Heart left ventricle (tissue), 16 donors: Measurements from ENCODE around the gene LRRC10B. TPM values are rescaled to one million over a fixed set of nuclear protein-coding genes. Genes with fewer than 3 reads are reported as not detected.

Source experiments
- ATAC-seq, 4 donors: fragments of 200-7000 bp; cut with Tn5 transposase; one replicate each; pipeline ENCODE4 v1.9.1; 2020 to 2022; ENCODE audit warnings: moderate library complexity in 4 of 4, mild to moderate bottlenecking in 3 of 4, moderate number of reproducible peaks in 1 of 4
- DNase-seq, 5 donors: peaks; one replicate each; pipeline ENCODE4 v3.0.0-alpha.2; 2020
- H3K27ac ChIP-seq, 12 donors: fragments of 200-600 bp; sonication (generic) in 4 of 12; one replicate each; pipeline versions ENCODE4 v1.5.0 to v1.8.0; 2016 to 2022; ENCODE audit warnings: mild to moderate bottlenecking in 2 of 12
- H3K27me3 ChIP-seq, 9 donors: fragments of 200-600 bp; sonication (generic) in 2 of 9; one replicate each; pipeline versions ENCODE4 v1.5.1 to v1.8.0; 2016 to 2022; ENCODE audit warnings: mild to moderate bottlenecking in 3 of 9
- H3K36me3 ChIP-seq, 9 donors: fragments of 200-600 bp; sonication (generic) in 2 of 9; one replicate each; pipeline versions ENCODE4 v1.5.0 to v1.8.0; 2018 to 2022; ENCODE audit warnings: mild to moderate bottlenecking in 2 of 9
- H3K4me1 ChIP-seq, 12 donors: fragments of 200-600 bp; sonication (generic) in 4 of 12; one replicate each; pipeline versions ENCODE4 v1.5.0 to v1.8.0; 2016 to 2022; ENCODE audit warnings: mild to moderate bottlenecking in 3 of 12
- H3K4me3 ChIP-seq, 12 donors: fragments of 200-600 bp; sonication (generic) in 4 of 12; one replicate each; pipeline versions ENCODE4 v1.5.0 to v1.8.0; 2017 to 2022; ENCODE audit warnings: mild to moderate bottlenecking in 9 of 12, moderate library complexity in 4 of 12
- H3K9me3 ChIP-seq, 12 donors: fragments of 200-600 bp; sonication (generic) in 4 of 12; one replicate each; pipeline versions ENCODE4 v1.5.0 to v1.8.0; 2016 to 2022; ENCODE audit warnings: mild to moderate bottlenecking in 1 of 12
- POLR2A ChIP-seq, 2 donors: fragments of 450-650 bp; IDR thresholded peaks; one replicate each; pipeline ENCODE4 v1.6.1; 2017; ENCODE audit warnings: antibody characterized with exemption in 2 of 2, mild to moderate bottlenecking in 2 of 2, moderate library complexity in 2 of 2
- WGBS, 4 donors: extraction: QIAGEN DNeasy Blood & Tissue Kit in 2 of 4; methylation state at CpG; one replicate each; pipeline versions ENCODE4 v1.1.5 to v1.1.7; 2013 to 2018; 5-methylcytosine and 5-hydroxymethylcytosine counted together
- intact Hi-C, 10 donors: fragments of 100-400 bp; cut with DNase I; formaldehyde crosslinking; loops; one replicate each; pipeline versions ENCODE4 v1.11.1 to v1.14.2; 2022
- polyA plus RNA-seq, 2 donors: library from polyadenylated mRNA; stranded (reverse); fragments of 200-250 nt; gene quantifications; one replicate each; pipeline ENCODE4 v1.2.3, GENCODE V29; 2013
- total RNA-seq, 9 donors: library from RNA; depleted of rRNA in 2 of 9; stranded (reverse); fragments of >200 nt in 2 of 9; fragmentation: NEBNext Ultra II Directional in 3 of 9; extraction: Animal tissue kit (Norgen Biotek cat#: 25700) in 3 of 9; gene quantifications; one replicate each; pipeline versions ENCODE4 v1.1.0 to v1.2.4, GENCODE V29; 2016 to 2023
- TF ChIP-seq, protein P1 (sequence below), 12 donors: fragments of 200-600 bp; sonication (generic) in 4 of 12; IDR thresholded peaks; one replicate each; pipeline versions ENCODE4 v1.5.0 to v1.8.0; 2018 to 2022; ENCODE audit warnings: antibody characterized with exemption in 12 of 12, mild to moderate bottlenecking in 5 of 12
- donor health status: ischemic (EF 13 %, LVEDD 7.1; RV severe dilation, severe dysfunction).
- donor health status: healthy with polysubstance abuse.
- donor health status: DM: no; HTN: yes; CAD: no.
- donor health status: DM: no; HTN: no; CAD: no.
- donor health status: ischemic (EF 25% LVEDD 6.9; RV normal size, moderate dysfunction).
- donor health status: ischemic (EF 25% LVEDD 5.7; RV mildly dilated, moderate dysfunction).
- donor health status: healthy.
- donor health status: DM: yes; HTN: yes; CAD: no.
- donor health status: ischemic (EF 35%, LVEDD 5.7; RV mildly dilated, moderate dysfunction).
- donor health status: nonischemic (EF 11% LVEDD 7.7; RV severe dilation, severe dysfunction).
- donor health status: DM: yes; HTN: yes; CAD: no.
- donor health status: PGD.
- donor health status: ischemic (EF 29% LVEDD 5.4; RV normal size, mild dysfunction).
- donor health status: nonischemic (EF 23%, LVEDD 6.1; RV moderate dilation, normal function).

LRRC10B gene
- total and polyA plus RNA-seq, 11 donors: 0.15 to 4.2 (median 1.1) TPM

DNA sequence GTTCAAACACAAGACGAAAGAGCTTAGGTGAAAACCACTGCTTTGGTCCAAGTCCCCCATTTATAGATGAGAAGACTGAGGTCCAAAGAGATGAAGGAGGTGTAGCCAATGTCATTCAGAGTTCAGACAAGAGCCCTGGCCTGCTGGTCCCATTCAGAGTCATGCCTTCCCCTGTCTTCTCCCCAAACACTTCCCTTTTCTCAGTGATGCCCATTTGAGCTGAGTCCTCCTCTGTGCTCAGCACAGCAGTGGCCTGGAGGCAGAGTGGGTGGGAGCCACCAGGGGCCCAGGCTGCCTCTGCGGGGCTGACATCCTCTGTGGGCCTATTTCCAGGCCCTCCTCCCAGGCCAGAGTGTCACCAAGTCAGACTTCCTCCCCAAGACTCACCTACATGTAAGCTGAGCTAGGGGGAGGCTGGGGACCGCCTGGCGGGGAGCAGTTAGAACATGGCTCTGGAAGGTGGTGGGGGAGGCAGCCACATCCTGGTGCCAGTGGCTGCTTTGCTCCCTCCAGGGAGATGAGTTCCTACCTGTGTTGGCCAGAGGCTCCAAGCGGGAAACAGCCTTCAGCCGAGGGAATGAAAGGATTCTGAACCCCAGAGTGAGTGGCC is 22.4 kb upstream of the LRRC10B start:
- Histone ChIP-seq H3K36me3 (no peaks in the 10 kb centered on the region), H3K27me3 (no peaks in the 10 kb centered on the region), H3K4me1 (peaks cover 0 to 38% (median 20%) of the 10 kb centered on the region in 12 donors), H3K9me3 (no peaks in the 10 kb centered on the region), H3K4me3 (no peak overlapping the region), H3K27ac (no peak overlapping the region)
- 85 to 89% (median 86%) methylated on average over 6 of the region's 6 CpGs for WGBS, 4 donors
- no peak for TF ChIP-seq POLR2A (IDR thresholded peaks at IDR 0.05)
- TF ChIP-seq, protein P1, sequence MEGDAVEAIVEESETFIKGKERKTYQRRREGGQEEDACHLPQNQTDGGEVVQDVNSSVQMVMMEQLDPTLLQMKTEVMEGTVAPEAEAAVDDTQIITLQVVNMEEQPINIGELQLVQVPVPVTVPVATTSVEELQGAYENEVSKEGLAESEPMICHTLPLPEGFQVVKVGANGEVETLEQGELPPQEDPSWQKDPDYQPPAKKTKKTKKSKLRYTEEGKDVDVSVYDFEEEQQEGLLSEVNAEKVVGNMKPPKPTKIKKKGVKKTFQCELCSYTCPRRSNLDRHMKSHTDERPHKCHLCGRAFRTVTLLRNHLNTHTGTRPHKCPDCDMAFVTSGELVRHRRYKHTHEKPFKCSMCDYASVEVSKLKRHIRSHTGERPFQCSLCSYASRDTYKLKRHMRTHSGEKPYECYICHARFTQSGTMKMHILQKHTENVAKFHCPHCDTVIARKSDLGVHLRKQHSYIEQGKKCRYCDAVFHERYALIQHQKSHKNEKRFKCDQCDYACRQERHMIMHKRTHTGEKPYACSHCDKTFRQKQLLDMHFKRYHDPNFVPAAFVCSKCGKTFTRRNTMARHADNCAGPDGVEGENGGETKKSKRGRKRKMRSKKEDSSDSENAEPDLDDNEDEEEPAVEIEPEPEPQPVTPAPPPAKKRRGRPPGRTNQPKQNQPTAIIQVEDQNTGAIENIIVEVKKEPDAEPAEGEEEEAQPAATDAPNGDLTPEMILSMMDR (IDR thresholded peaks at IDR 0.05): no peak
- DNase-seq (no peak), ATAC-seq (no peak)
- intact Hi-C loops: loop anchor here in 2 of 10 donors (10.0 kb wide), 2 partner anchors 89 to 249 kb away; no protein-coding TSS in a partner anchor

DNA sequence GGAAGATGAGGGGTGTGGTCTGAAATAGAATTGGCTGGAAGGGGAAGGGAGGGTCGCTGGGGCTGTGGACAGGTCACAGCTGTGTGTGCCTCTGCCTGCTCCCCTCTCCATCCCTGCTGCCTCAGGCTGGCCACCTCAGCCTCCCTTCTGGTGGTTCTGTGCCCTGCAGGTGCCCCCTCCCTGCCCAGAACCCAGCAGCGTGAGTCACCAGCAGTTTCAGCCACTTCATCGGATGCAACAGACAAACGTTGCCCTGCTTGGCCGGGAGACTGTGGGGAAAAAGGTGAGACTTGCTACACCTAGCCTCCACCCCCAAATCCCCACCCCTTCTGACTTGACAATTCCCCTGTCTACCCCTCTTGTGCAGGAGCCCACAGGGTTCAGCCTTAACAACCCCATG is 21.8 kb upstream of the LRRC10B start:
- WGBS, 4 donors: 88 to 91% (median 90%) methylated on average over 5 of the region's 5 CpGs
- ATAC-seq (no peak), DNase-seq (no peak)
- no peaks in the 10 kb centered on the region for H3K9me3 ChIP-seq
- H3K4me3 ChIP-seq: no peak overlapping the region
- TF ChIP-seq, protein P1 (IDR thresholded peaks at IDR 0.05): no peak
- TF ChIP-seq POLR2A (IDR thresholded peaks at IDR 0.05): no peak
- intact Hi-C loops: loop anchor here in 2 of 10 donors (10.0 kb wide), 2 partner anchors 88 to 248 kb away; no protein-coding TSS in a partner anchor
- no peaks in the 10 kb centered on the region for H3K27me3 ChIP-seq
- H3K4me1 ChIP-seq: peaks cover 0 to 31% (median 17%) of the 10 kb centered on the region in 12 donors
- H3K27ac ChIP-seq: no peak overlapping the region
- no peaks in the 10 kb centered on the region for H3K36me3 ChIP-seq

DNA sequence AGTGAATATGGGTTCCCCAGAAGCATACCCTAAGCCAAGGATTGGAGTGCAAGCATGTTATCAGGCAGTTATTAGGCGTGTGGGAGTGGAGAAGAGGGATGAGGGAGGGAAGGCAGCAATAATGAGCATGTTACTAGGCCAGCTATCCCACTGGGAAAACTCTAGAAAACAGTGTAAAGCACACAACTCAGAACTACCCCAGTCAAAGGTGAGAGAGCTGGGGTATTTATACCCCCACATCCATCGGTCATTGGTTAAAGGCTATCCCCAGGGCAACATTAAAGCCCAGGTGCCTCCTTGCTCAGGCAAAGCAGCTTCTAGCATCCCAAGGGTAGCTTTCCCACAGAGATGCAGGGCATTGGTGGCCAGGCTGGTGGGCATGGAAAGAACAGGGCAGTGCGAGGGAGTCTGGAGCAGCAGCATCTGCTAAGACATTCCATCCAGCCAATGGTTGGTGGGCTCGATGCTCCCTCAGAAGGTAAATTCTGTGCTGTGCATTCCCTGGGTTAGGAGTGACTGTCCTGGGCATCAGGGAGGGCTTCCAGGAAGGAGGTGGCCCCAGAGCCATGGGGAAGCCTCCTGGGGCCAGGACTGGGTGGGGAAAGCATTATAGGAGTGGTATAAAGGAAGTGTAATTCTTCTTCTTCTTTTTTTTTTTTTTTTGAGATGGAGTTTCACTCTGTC is 21.1 kb upstream of the LRRC10B start:
- H3K27me3 ChIP-seq: no peaks in the 10 kb centered on the region
- ATAC-seq (no peak), DNase-seq (no peak)
- intact Hi-C loops: loop anchor here in 2 of 10 donors (10.0 kb wide), 2 partner anchors 87 to 247 kb away; no protein-coding TSS in a partner anchor
- 85 to 96% (median 95%) methylated on average over 4 of the region's 4 CpGs for WGBS, 4 donors
- H3K27ac ChIP-seq: peak overlapping the region in 2 of 12 donors; percentile 61 to 79
- H3K4me1 ChIP-seq: peaks cover 0 to 25% (median 17%) of the 10 kb centered on the region in 12 donors
- H3K9me3 ChIP-seq: no peaks in the 10 kb centered on the region
- TF ChIP-seq, protein P1 (IDR thresholded peaks at IDR 0.05): no peak
- TF ChIP-seq POLR2A (IDR thresholded peaks at IDR 0.05): no peak
- H3K36me3 ChIP-seq: no peaks in the 10 kb centered on the region
- no peak overlapping the region for H3K4me3 ChIP-seq

DNA sequence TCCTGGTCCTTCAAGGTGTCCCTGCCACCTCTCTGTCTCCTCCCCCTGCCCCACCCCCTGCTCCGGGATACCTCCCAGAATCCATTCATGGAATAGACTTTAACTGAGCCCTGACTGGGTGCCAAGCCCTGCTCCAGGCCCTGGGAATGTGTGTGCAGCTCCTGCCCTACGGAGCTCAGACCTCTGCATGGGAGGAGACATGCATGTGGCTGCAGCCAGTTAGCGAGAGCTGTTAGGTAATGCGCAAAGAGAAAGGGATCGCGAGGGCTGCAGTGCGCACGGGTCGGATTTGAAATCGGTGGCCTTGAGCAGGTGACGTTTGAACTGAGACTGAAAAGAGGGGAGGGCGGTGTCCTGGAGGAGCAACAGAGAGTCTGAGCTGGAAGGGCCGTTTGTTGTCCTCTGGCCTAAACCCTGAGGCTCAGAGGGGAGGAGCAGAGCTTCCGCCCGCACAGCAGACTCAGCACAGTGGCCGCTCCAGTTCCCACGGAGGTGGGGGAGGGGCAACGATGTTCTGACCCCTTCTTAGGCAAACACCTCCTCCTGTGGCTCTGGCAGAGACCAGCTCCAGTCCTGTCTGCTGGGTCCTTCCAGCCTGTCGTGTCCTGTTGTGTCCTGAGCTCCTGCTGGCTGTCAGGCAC is 19.8 kb upstream of the LRRC10B start:
- ATAC-seq (peak; percentile 48 to 76 (median 68)), DNase-seq (peak; percentile 77 to 88 (median 81))
- Histone ChIP-seq H3K27me3 (no peaks in the 10 kb centered on the region), H3K27ac (peak overlapping the region in 9 of 12 donors; percentile 38 to 79 (median 67)), H3K4me1 (peaks cover 0 to 25% (median 17%) of the 10 kb centered on the region in 12 donors), H3K36me3 (no peaks in the 10 kb centered on the region), H3K4me3 (peak overlapping the region in 5 of 12 donors; percentile 10 to 28 (median 17)), H3K9me3 (no peaks in the 10 kb centered on the region)
- intact Hi-C loops: loop anchor here in 2 of 10 donors (10.0 kb wide), 2 partner anchors 86 to 246 kb away; no protein-coding TSS in a partner anchor
- WGBS, 4 donors: 37 to 62% (median 50%) methylated on average over 19 of the region's 19 CpGs
- TF ChIP-seq POLR2A (IDR thresholded peaks at IDR 0.05): no peak
- TF ChIP-seq, protein P1 (IDR thresholded peaks at IDR 0.05): no peak
